Left colon (tissue), 2 donors: ENCODE results near the gene COL15A1. TPM values are rescaled to one million over a fixed set of nuclear protein-coding genes. Genes with fewer than 3 reads are reported as not detected.

Experiments
- ATAC-seq: fragments of 200-7000 bp; cut with Tn5 transposase; one replicate; pipeline ENCODE4 v1.9.1; 2020; ENCODE audit warnings: mild to moderate bottlenecking, moderate library complexity
- DNase-seq, 2 donors: peaks; one replicate each; pipeline ENCODE4 v3.0.0-alpha.2; 2020
- intact Hi-C, 2 donors: fragments of 100-400 bp; cut with DNase I in 1 of 2; cut with micrococcal nuclease in 1 of 2; formaldehyde crosslinking; loops; one replicate each; pipeline versions ENCODE4 v1.11.2 to v1.14.0; 2022; cut with DNase I, micrococcal nuclease
- total RNA-seq, 2 donors: library from RNA; stranded (reverse); fragmentation: NEBNext Ultra II Directional; extraction: Animal tissue kit (Norgen Biotek cat#: 25700); gene quantifications; one replicate each; pipeline ENCODE4 v1.2.1, GENCODE V29; 2021
- donor health status: DM: no; HTN: no; CAD: no.
- donor health status: DM: yes; HTN: yes; CAD: no.

The COL15A1 gene
- total RNA-seq, 2 donors from 2014 or later, result 2.4 to 9.5 TPM

GRCh38 chr9:98940276-98940675, 3.4 kb upstream of the COL15A1 start:
- intact Hi-C loops, result no loop called here

DNA sequence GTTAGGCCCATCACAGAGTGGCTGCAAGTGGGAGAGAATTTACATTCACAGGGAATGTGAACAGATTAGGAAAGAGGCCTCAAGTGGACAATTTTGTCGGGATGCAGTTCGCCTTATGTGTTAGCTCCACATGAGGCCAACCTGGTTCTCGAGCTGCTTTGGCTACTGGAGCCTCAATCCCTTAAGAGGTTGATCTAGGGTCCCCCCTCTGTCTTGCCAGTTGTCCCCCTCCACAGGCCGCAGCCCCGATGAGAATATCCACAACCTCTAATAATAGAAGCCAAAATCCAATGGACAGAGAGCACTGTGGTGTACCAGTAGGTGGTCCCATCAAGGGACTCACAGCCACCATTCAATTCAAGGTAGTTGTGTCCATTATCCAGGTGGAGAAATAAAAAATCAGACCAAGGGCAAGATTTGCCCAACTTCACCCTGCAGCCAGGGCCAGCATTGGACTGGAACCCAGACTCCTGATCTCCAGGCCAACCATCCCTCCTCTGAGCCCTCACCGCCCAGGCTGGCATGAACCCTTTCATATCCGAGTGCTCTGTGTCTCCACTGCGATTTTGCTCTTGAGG, 1.7 kb upstream of the COL15A1 start:
- intact Hi-C loops, result no loop called here
- no peak for DNase-seq
- ATAC-seq, result no peak

More at GRCh38 chr9:98940276-98940675, 3.4 kb upstream of the COL15A1 start:
- DNase-seq, result no peak
- no peak for ATAC-seq

DNA sequence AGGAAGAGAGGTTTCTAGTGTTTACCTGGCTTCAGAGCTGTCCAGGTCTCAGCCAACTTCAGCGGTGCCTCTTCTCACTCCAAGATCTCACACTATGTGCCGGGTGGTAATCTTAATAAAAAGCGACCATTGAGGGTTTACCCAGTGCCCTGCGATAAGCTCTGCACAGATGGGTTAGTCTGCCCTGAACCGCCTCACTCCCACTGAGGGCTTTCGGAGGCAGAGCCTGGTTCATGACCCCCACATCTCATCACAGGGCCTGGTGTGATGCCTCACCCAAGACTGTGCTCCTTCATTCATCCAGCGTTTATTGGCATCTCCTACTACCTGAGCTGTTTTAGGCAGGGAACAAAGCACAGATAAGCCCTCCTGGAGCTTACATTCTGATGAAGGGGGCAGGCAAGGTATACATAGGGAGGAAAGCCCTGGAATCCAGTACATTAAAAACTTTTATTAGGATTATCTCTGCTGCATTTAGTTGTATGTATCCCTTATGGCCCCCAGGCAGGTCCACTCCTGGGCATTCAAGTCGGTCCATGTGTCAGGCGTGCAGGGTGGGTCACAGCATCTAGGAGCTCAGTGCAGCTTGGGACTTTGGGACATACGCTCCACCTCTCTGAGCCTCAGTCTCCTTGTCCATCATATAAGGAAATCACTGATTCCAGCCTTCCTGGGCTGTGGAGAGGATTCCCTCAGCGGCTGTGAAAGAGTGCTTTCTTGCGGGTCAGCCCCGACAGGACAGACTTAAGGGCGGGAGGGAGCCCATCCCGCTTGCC, 613 bp upstream of the COL15A1 start:
- DNase-seq (no peak), ATAC-seq (no peak)
- intact Hi-C loops, result no loop called here

DNA sequence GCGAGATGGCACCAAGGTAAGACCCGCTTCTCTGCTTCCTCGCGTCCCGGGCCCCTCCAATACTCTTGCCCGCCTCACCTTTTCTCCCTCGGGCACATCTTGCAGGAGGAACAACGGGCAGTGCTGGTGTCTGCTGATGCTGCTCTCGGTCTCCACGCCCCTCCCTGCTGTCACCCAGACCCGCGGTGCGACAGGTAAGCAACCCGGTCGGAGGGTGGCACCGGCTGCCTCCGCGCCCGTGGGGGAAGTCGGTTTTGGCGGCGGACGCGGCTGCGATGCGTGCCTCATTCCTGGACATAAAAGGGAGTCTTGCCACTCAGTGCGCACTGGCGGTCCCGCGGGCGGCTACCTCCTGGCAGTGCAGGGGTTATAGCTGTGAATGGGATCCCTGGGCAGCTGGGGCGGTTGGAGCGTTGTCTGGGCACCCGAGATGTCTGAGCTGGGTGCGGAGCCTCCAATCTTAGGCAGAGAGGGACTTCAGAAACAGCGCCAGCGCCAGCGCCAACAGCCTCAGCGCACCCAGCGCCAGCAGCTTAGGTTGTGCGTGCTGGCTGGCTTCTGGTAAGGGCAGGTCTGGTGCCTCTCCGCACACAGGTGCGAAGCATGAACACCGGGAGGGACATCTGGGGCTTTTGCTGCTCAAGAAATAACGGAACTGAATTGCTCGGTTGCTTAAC, 488 bp downstream of the COL15A1 start:
- ATAC-seq, result no peak
- intact Hi-C loops, result no loop called here

GRCh38 chr9:98944734-98945074, 997 bp downstream of the COL15A1 start:
- ATAC-seq (no peak), DNase-seq (no peak)
- intact Hi-C loops, result no loop called here

More for the DNA sequence above, 488 bp downstream of the COL15A1 start:
- DNase-seq, result peak; percentile 23 to 38

- intact Hi-C loops, result no loop called here
- ATAC-seq (no peak), DNase-seq (no peak)
Observed at GRCh38 chr9:98949565-98949964, 5.9 kb downstream of the COL15A1 start.

DNA sequence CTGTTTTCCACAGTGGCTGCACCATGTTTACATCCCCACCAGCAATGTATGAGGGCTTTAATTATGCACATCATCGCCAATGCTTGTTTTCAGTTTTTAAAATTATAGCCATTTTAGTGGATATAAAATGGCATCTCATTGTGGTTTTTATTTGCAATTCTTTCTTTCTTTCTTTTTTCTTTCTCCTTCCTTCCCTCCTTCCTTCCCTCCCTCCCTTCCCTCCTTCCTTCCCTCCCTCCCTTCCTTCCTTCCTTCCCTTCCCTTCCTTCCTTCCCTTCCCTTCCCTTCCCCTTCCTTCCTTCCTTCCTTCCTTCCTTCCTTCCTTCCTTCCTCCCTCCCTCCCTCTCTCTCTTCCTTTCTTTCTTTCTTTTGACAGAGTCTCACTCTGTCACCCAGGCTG, 6.6 kb downstream of the COL15A1 start:
- intact Hi-C loops, result no loop called here
- no peak for DNase-seq
- no peak for ATAC-seq

- DNase-seq (no peak), ATAC-seq (no peak)
- intact Hi-C loops, result no loop called here
Observed at GRCh38 chr9:98951967-98952366, 8.3 kb downstream of the COL15A1 start.

DNA sequence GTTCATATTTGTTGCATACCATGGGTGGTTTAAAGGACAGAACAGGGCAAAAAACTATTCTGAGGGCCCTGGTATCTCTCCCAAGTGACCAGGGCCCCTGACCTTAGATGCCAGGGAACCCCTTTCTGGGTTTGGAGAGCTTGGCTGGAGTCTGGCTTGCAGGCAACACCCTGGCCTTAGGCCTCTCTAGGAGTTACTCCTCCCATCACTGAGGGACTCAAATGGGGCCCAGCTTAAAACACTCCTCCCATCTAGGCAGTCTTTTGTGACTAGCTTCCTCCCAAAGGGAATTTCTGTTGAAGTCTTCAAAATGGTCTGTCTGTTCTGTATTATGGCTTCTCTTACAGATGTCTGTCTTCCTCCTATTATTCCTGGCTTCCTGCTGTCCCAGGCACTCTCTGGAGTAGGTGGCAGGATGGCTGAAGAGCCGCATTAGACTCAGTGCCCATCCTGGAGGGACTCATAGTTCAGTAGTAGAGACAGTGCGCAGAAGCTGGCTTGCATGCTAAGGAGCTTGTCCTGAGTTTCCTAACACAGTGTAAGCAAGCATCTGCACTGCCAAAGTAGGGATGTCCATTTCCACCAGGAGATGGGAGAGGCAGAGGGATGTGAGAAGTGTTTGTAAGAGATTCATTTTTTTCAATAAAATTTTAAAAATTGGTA, 10.0 kb downstream of the COL15A1 start:
- ATAC-seq (no peak), DNase-seq (no peak)
- intact Hi-C loops, result no loop called here

DNA sequence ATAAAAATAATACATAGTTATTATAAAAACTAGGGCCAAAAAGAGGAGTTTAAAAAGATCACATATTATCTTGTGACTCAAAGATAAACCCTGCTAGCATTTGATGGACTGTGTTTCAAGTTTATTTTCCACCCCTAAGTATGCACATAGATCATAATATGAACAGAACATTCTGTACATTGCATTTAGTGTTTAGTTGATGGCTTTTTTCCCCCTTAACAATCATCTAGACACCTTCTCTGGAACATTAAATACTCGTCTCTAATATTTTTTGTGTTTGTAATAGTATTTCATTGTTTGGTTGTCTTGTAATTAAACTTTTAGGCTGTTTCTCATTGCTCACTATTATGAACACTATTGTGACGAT, 10.5 kb downstream of the COL15A1 start:
- no peak for ATAC-seq
- intact Hi-C loops, result no loop called here
- DNase-seq, result no peak

DNA sequence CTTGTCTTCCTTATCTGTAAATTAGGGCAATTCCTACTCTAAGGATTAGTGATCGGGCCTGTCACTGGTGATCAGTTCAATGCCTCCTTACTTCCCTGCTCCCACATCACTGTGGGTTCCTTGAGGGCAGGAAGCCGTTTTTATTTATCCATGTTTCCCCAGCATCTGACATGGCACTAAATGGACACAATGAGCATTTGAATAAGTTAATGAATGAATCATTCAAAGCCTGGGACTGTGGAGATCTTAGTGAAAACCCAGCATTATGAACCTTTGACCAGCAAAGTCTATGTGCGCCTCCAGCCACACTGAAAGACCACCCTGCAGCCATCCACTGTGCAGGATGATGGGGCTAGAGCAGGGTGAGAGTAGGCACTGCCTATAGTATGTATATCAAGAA, 11.6 kb downstream of the COL15A1 start:
- ATAC-seq, result no peak

GRCh38 chr9:98957826-98958225, 14.1 kb downstream of the COL15A1 start:
- intact Hi-C loops, result no loop called here
- DNase-seq, result no peak
- ATAC-seq, result no peak

More for the DNA sequence above, 11.6 kb downstream of the COL15A1 start:
- intact Hi-C loops, result no loop called here
- no peak for DNase-seq

DNA sequence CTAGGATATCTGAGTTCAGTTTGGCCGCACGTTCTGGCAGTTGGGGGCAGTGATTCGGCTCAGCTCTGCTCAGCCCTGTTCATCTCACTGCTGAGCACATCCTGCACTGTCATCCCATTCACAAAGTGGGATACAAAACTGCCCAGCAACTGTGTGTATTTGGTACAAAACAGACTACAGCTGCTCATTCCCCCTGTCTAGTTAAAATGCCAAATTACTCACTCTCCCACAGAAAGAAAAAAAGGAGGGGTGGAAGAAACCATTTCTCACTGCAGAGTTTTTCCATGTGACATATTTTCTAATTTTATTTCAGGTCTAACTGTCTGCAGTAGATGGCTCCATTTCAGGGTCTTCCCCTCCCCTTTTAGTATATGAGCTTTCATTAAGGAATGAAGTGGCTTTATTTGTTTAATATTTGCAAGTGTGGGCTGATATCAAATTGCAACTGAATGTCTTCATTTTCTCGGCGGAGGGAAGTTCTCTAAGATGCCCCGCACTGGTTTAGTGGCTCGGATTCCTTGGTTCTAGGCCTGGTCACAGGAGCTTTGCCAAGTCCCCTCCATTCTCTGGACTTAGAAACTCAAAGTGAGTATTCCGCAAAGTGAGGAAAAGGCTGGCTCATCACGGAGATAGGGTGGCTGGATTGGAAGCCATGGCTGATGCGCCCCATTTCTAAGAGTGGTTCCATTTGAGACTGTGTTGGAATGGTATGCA, 14.7 kb downstream of the COL15A1 start:
- no peak for ATAC-seq
- DNase-seq, result no peak
- intact Hi-C loops, result no loop called here

GRCh38 chr9:98960409-98960808, 16.7 kb downstream of the COL15A1 start:
- ATAC-seq (no peak), DNase-seq (no peak)
- intact Hi-C loops, result no loop called here

- ATAC-seq (no peak), DNase-seq (no peak)
- intact Hi-C loops, result no loop called here
Observed at GRCh38 chr9:98961513-98962180, 17.9 kb downstream of the COL15A1 start.

- ATAC-seq (no peak), DNase-seq (no peak)
- intact Hi-C loops, result no loop called here
Observed at GRCh38 chr9:98962181-98962560, 18.5 kb downstream of the COL15A1 start.

DNA sequence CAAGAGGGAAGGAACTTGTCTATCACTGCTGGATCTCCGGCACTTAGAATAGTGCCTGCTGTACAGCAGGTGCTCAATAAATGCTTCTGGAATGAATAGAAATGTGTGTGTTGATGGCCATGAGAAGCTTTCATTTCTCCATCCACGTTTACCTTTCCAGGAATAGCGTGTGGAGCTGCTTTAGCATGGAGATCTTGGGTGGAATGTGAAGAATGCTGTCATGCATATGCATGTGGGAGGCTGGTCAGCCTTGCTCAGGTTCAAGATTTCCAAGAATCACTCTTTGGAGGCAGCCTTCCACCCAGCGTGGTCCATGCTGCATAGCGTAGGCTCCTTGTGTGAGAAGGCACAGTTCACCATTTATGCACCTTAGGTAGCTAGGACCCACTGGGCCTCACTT, 19.2 kb downstream of the COL15A1 start:
- intact Hi-C loops, result no loop called here
- DNase-seq, result no peak
- ATAC-seq, result no peak

GRCh38 chr9:98964201-98964600, 20.5 kb downstream of the COL15A1 start:
- ATAC-seq (no peak), DNase-seq (no peak)
- intact Hi-C loops, result no loop called here

- intact Hi-C loops, result no loop called here
- ATAC-seq, result no peak
- DNase-seq, result no peak
Observed at GRCh38 chr9:98964911-98965336, 21.2 kb downstream of the COL15A1 start.
